K562 (cell line): ENCODE measurements around the gene LMTK2. TPM values are rescaled to one million over a fixed set of nuclear protein-coding genes. Genes with fewer than 3 reads are reported as not detected.
A peak's percentile ranks its signal among the peaks of the same experiment; 100 is the strongest.

Experiments
- BRF1 ChIP-seq: IDR thresholded peaks from 3 replicates; pipeline ENCODE4 v1.6.1; 2011; ENCODE audit warnings: borderline replicate concordance, mild to moderate bottlenecking; ENCODE audit not compliant: insufficient read length; ENCODE audit errors: extremely low read depth
- CBX8 ChIP-seq: fragments of 200-600 bp; sonication (generic); IDR thresholded peaks from 2 replicates; pipeline ENCODE4 v1.6.1; 2012; ENCODE audit warnings: borderline replicate concordance, mixed run types, low read depth, mild to moderate bottlenecking, moderate library complexity, mixed read lengths, low read length, control low read depth, inconsistent platforms; ENCODE audit not compliant: poor library complexity, severe bottlenecking; ENCODE audit errors: extremely low read depth
- RAD21 ChIP-seq, 2 experiments: fragments of 250-450 bp in 1 of 2; fragments of 450-650 bp in 1 of 2; sonication (Bioruptor Pico) in 1 of 2; formaldehyde crosslinking in 1 of 2; IDR thresholded peaks in 1 of 2; conservative IDR thresholded peaks in 1 of 2; 2 replicates each; pipeline versions ENCODE4 v1.4.0 to v1.8.0; 2020 to 2022; ENCODE audit warnings: mild to moderate bottlenecking in 2 of 2, moderate library complexity in 1 of 2
- SMC3 ChIP-seq: conservative IDR thresholded peaks from 2 replicates; pipeline ENCODE4 v1.6.1; 2011; ENCODE audit warnings: low read depth, low read length, improper control_type of control experiment; ENCODE audit not compliant: insufficient read depth
- SREBF2 ChIP-seq: sonication (generic); formaldehyde crosslinking; IDR thresholded peaks from 2 replicates; pipeline ENCODE4 v1.4.0; 2020; ENCODE audit warnings: mild to moderate bottlenecking, missing genetic modification reagents
- ZNF561 ChIP-seq: fragments of 450-650 bp; formaldehyde crosslinking; conservative IDR thresholded peaks from 2 replicates; pipeline ENCODE4 v1.4.0; 2020; ENCODE audit warnings: mild to moderate bottlenecking, moderate library complexity
- ZNF778 ChIP-seq: fragments of 450-650 bp; formaldehyde crosslinking; IDR thresholded peaks from 2 replicates; pipeline ENCODE4 v1.4.0; 2020; ENCODE audit warnings: mild to moderate bottlenecking, moderate library complexity
- polyA plus RNA-seq, 8 experiments: library from polyadenylated mRNA; depleted of rRNA in 4 of 8; stranded (reverse) in 5 of 8; unstranded in 3 of 8; fragments of >200 nt; fragmentation: Nextera tagmentation in 2 of 8; fragmentation: Illumina TruSeq in 1 of 8; extraction: Ambion mirVana in 2 of 8; extraction: Trizol in 1 of 8; gene quantifications; 2 replicates each; pipeline versions ENCODE4 v1.2.1 to v1.2.3, GENCODE V29; 2011 to 2014; ENCODE audit warnings: inconsistent platforms in 1 of 8, missing spikeins in 1 of 8
- total RNA-seq, 7 experiments: library from RNA; depleted of rRNA in 6 of 7; stranded (reverse); fragments of >200 nt in 6 of 7; fragmentation: Illumina TruSeq in 2 of 7; extraction: Trizol in 2 of 7; gene quantifications; 2 replicates each; pipeline versions ENCODE4 v1.2.1 to v1.2.3, GENCODE V29; 2011 to 2021; ENCODE audit warnings: low replicate concordance in 1 of 7
- TF ChIP-seq, protein P1 (sequence below): IDR thresholded peaks from 2 replicates; pipeline ENCODE4 v1.6.1; 2011; ENCODE audit not compliant: insufficient read length; ENCODE audit errors: extremely low read depth
- TF ChIP-seq, protein P2 (sequence below): sonication (generic); formaldehyde crosslinking; IDR thresholded peaks from 2 replicates; pipeline ENCODE4 v1.8.0; 2022; ENCODE audit warnings: missing genetic modification reagents, mild to moderate bottlenecking, moderate library complexity, borderline replicate concordance

The LMTK2 gene
- total and polyA plus RNA-seq, 9 of the 15 experiments (the other 6 are each of a cell fraction or from before 2014, with no cell fraction given): 0.78 to 16.4 (median 6.3) TPM

DNA sequence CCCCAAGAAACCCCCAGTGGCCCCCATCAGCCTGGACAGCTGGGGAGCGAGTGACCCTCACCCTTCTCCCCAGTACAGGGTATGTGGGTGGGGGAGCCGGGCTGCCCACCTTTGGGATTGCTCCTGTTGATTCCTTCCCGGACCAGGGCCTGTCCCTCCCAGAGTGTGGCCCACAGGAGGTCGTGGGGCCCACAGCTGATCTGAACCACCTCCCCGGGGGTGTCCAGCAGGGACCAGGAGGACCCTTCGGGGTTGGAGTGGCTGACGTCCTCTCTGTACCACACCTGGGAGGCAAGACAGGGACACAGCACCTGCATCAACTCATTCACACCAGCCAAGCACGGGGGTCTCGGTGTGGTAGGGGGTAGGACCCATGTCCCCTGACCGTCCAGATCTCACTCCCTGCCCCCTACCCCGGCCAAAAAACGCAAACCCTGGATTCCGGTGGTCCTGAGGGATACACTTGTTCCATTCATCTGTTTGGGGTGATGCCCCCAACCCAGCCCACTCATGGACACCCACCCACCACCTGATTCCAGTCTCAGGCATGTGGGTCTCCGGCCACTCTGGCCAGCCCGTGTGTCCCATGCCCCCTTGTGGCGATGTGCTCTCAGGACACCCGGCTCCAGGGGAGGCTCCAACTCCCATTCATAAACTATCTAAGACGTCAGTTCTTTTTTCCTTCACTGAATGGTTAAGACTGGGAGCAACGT lies 134.5 kb downstream of the LMTK2 start (continued):
- TF ChIP-seq SMC3 (peak; percentile 50), SREBF2 (CRISPR knock-in tag) (no peak), ZNF561 (CRISPR knock-in tag) (no peak), RAD21 (CRISPR knock-in tag; conservative IDR thresholded peaks at IDR 0.05 in 1 of 2, IDR thresholded peaks at IDR 0.05 in 1 of 2) (peak; percentile 16 to 55; a peak in 2 of 4 replicates), BRF1 (no peak), CBX8 (no peak), ZNF778 (CRISPR knock-in tag) (no peak)
- TF ChIP-seq, protein P1, sequence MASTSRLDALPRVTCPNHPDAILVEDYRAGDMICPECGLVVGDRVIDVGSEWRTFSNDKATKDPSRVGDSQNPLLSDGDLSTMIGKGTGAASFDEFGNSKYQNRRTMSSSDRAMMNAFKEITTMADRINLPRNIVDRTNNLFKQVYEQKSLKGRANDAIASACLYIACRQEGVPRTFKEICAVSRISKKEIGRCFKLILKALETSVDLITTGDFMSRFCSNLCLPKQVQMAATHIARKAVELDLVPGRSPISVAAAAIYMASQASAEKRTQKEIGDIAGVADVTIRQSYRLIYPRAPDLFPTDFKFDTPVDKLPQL: no peak
- TF ChIP-seq, protein P2, sequence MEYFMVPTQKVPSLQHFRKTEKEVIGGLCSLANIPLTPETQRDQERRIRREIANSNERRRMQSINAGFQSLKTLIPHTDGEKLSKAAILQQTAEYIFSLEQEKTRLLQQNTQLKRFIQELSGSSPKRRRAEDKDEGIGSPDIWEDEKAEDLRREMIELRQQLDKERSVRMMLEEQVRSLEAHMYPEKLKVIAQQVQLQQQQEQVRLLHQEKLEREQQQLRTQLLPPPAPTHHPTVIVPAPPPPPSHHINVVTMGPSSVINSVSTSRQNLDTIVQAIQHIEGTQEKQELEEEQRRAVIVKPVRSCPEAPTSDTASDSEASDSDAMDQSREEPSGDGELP: peak; percentile 28; the same call in 1 of the 2 replicates
